Endothelial cell of umbilical vein (primary cell): ENCODE results near the gene MTCH1. TPM values are rescaled to one million over a fixed set of nuclear protein-coding genes. Genes with fewer than 3 reads are reported as not detected.

Experiments
- BruUV-seq: library from RNA; stranded (reverse); fragments of 400-500 nt; replicated peaks from 2 replicates; lab custom pipeline; 2021; lab: Mats Ljungman, UMichigan
- CTCF ChIA-PET: fragments of 300-600, 350-600 bp; sonication (Branson Sonifier 250); formaldehyde crosslinking; loops from one replicate; lab custom pipeline; 2021; ENCODE audit warnings: antibody characterized with exemption, inconsistent platforms; lab: Charles Lee
- POLR2A ChIA-PET: fragments of 300-600, 350-600 bp; sonication (Branson Sonifier 250); formaldehyde crosslinking; loops from one replicate; lab custom pipeline; 2021; ENCODE audit warnings: antibody characterized with exemption, inconsistent platforms; lab: Charles Lee
- DNase-seq: peaks from one replicate; pipeline ENCODE4 v3.0.0-alpha.2; 2011; ENCODE audit warnings: low read depth, low spot score
- FAIRE-seq: peaks from 2 replicates; lab custom pipeline; 2011; peaks lifted over from hg19 to GRCh38; lab: Jason Lieb, UNC
- H2AFZ ChIP-seq: 2 replicates; pipeline ENCODE4 v1.6.0; 2012; ENCODE audit warnings: low read depth, low read length, control low read depth, inconsistent platforms
- H3K27ac ChIP-seq: 2 replicates; pipeline ENCODE4 v1.5.1; 2011; ENCODE audit warnings: low read depth, mild to moderate bottlenecking, control low read depth, low read length, moderate library complexity; ENCODE audit not compliant: insufficient read depth
- H3K27me3 ChIP-seq, 2 experiments: 2 replicates each; pipeline versions ENCODE4 v1.6.0 to v1.6.1; 2011; ENCODE audit warnings: low read length in 2 of 2, mixed read lengths in 1 of 2; ENCODE audit not compliant: control insufficient read depth in 2 of 2, insufficient read depth in 2 of 2
- H3K36me3 ChIP-seq, 2 experiments: 2 replicates in 1 of 2; 3 replicates in 1 of 2; pipeline ENCODE4 v1.5.1; 2011; ENCODE audit warnings: low read length in 2 of 2, mild to moderate bottlenecking in 1 of 2, moderate library complexity in 1 of 2; ENCODE audit not compliant: control insufficient read depth in 2 of 2, insufficient read depth in 2 of 2; ENCODE audit errors: extremely low read depth in 1 of 2
- H3K4me1 ChIP-seq: 3 replicates; pipeline ENCODE4 v1.5.1; 2011; ENCODE audit warnings: mild to moderate bottlenecking, low read length; ENCODE audit not compliant: control insufficient read depth, insufficient read depth; ENCODE audit errors: extremely low read depth
- H3K4me2 ChIP-seq: 2 replicates; pipeline ENCODE4 v1.6.1; 2011; ENCODE audit warnings: low read length, control low read depth, mixed read lengths; ENCODE audit not compliant: insufficient read depth
- H3K4me3 ChIP-seq, 3 experiments: fragments of 200-600 bp in 1 of 3; sonication (generic), shearing (Covaris generic) in 1 of 3; replicated peaks in 1 of 3; 2 replicates each; pipeline ENCODE4 v1.5.1; 2011 to 2016; ENCODE audit warnings: control low read depth in 3 of 3, low read length in 3 of 3, mild to moderate bottlenecking in 2 of 3, inconsistent platforms in 1 of 3, low read depth in 1 of 3, moderate library complexity in 1 of 3; ENCODE audit not compliant: insufficient read depth in 1 of 3
- H3K79me2 ChIP-seq: 2 replicates; pipeline ENCODE4 v1.6.0; 2012; ENCODE audit warnings: low read length, inconsistent platforms; ENCODE audit not compliant: control insufficient read depth, insufficient read depth
- H3K9ac ChIP-seq: replicated peaks from 2 replicates; pipeline ENCODE3; 2011; ENCODE audit warnings: low read length, control low read depth; ENCODE audit not compliant: insufficient read depth; ENCODE audit errors: extremely low read depth
- H3K9me1 ChIP-seq: replicated peaks from 3 replicates; pipeline ENCODE4 v1.6.0; 2011; ENCODE audit warnings: mild to moderate bottlenecking, low read length; ENCODE audit not compliant: control insufficient read depth, insufficient read depth; ENCODE audit errors: extremely low read depth
- H3K9me3 ChIP-seq: replicated peaks from 2 replicates; pipeline ENCODE4 v1.5.1; 2012; ENCODE audit warnings: low read length, inconsistent platforms; ENCODE audit not compliant: control insufficient read depth, insufficient read depth
- H4K20me1 ChIP-seq: replicated peaks from 2 replicates; pipeline ENCODE3; 2011; ENCODE audit warnings: mild to moderate bottlenecking, low read length; ENCODE audit not compliant: control insufficient read depth, insufficient read depth; ENCODE audit errors: extremely low read depth
- CTCF ChIP-seq, 2 donors: IDR thresholded peaks; 1 replicate in 1 of 2; 2 replicates in 1 of 2; pipeline ENCODE4 v1.5.1; 2011; ENCODE audit warnings: low read length in 2 of 2, mild to moderate bottlenecking in 2 of 2, moderate library complexity in 2 of 2, control low read depth in 1 of 2, inconsistent platforms in 1 of 2, low read depth in 1 of 2; ENCODE audit not compliant: insufficient read depth in 1 of 2; ENCODE audit errors: extremely low read depth in 1 of 2
- EZH2 ChIP-seq: IDR thresholded peaks from 2 replicates; pipeline ENCODE4 v1.6.1; 2012; ENCODE audit warnings: borderline replicate concordance, low read depth, mild to moderate bottlenecking, moderate library complexity, low read length, inconsistent platforms; ENCODE audit not compliant: severe bottlenecking
- FOS ChIP-seq: IDR thresholded peaks from 2 replicates; pipeline ENCODE4 v1.6.1; 2011; ENCODE audit warnings: mild to moderate bottlenecking, low read length, moderate library complexity, borderline replicate concordance; ENCODE audit not compliant: insufficient read depth
- GATA2 ChIP-seq: IDR thresholded peaks from 2 replicates; pipeline ENCODE4 v1.7.0; 2011; ENCODE audit warnings: low read depth, mild to moderate bottlenecking, moderate library complexity, mixed read lengths, low read length; ENCODE audit not compliant: insufficient read length, insufficient read depth
- JUN ChIP-seq: IDR thresholded peaks from 2 replicates; pipeline ENCODE4 v1.6.1; 2011; ENCODE audit warnings: borderline replicate concordance, low read depth; ENCODE audit not compliant: insufficient read length, insufficient read depth
- MAX ChIP-seq: IDR thresholded peaks from 2 replicates; pipeline ENCODE4 v1.6.1; 2011; ENCODE audit not compliant: insufficient read depth, insufficient read length
- MYC ChIP-seq: IDR thresholded peaks from one replicate; pipeline ENCODE4 v1.6.1; 2011; ENCODE audit warnings: mild to moderate bottlenecking, low read depth, low read length
- POLR2A ChIP-seq: IDR thresholded peaks from 2 replicates; pipeline ENCODE4 v1.6.1; 2012; ENCODE audit warnings: low read depth, mild to moderate bottlenecking, control low read depth, low read length
- dilution Hi-C: fragments of 300-500 bp; cut with MboI; formaldehyde crosslinking; loops from one replicate; pipeline ENCODE4 v1.15.0; 2019; ENCODE audit warnings: low sequenced_read_pairs; ENCODE audit not compliant: extremely low pct_ligation_motif_present
- intact Hi-C: fragments of 100-400 bp; cut with micrococcal nuclease; formaldehyde crosslinking; loops from one replicate; pipeline ENCODE4 v1.10.0; 2022
- polyA plus RNA-seq, 4 experiments: library from polyadenylated mRNA; depleted of rRNA in 3 of 4; stranded (reverse) in 3 of 4; unstranded in 1 of 4; fragments of >200 nt; gene quantifications; 2 replicates each; pipeline versions ENCODE4 v1.2.1 to v1.2.3, GENCODE V29; 2011 to 2012; ENCODE audit warnings: missing spikeins in 1 of 4
- total RNA-seq: library from RNA; stranded (reverse); gene quantifications from 2 replicates; pipeline ENCODE4 v1.2.3, GENCODE V29; 2021

Gene MTCH1
- total and polyA plus RNA-seq, 2 donors (not counting 3 experiments of a cell fraction or from before 2014, with no cell fraction given): 218 to 228 TPM

GRCh38 chr6:36959555-36960250, 26.3 kb downstream of the MTCH1 start:
- H3K79me2 ChIP-seq: no peaks in the 10 kb centered on the region
- H4K20me1 ChIP-seq: no peaks in the 10 kb centered on the region
- no peak for DNase-seq
- H3K9me3 ChIP-seq: no peaks in the 10 kb centered on the region
- no peaks in the 10 kb centered on the region for H3K36me3 ChIP-seq
- peaks cover 3% of the 10 kb centered on the region for H3K4me1 ChIP-seq
- dilution Hi-C loops: no loop called here
- no TSS peak for BruUV-seq
- no peak overlapping the region for H3K4me2 ChIP-seq
- no peaks in the 10 kb centered on the region for H3K9me1 ChIP-seq
- no peak overlapping the region for H3K27ac ChIP-seq
- H3K9ac ChIP-seq: no peak overlapping the region
- H2AFZ ChIP-seq: no peak overlapping the region
- ChIA-PET POLR2A (interaction anchor here (0.7 kb wide), 1 partner anchor 25 kb away, joined by 3 read pairs; no protein-coding TSS in a partner anchor), CTCF (interaction anchor here (2.8 kb wide), 1 partner anchor 58 kb away, joined by 8 read pairs; no protein-coding TSS in a partner anchor)
- intact Hi-C loops: no loop called here
- H3K27me3 ChIP-seq: no peaks in the 10 kb centered on the region
- H3K4me3 ChIP-seq: no peak overlapping the region
- no peak for FAIRE-seq
- TF ChIP-seq FOS: no peak
- no peak for TF ChIP-seq EZH2
- no peak for TF ChIP-seq MYC
- TF ChIP-seq POLR2A: no peak
- no peak for TF ChIP-seq MAX
- no peak for TF ChIP-seq CTCF (IDR thresholded peaks at IDR 0.05; ENCODE audit: extremely low read depth in 1 of 2, insufficient read depth in 1 of 2, low read depth in 1 of 2, low read length in 2 of 2)
- no peak for TF ChIP-seq JUN
- no peak for TF ChIP-seq GATA2
